ENCODE results near the gene SERPINB8.

Gene SERPINB8

GRCh38 chr18:63986885-63987284 is 17.0 kb downstream of the SERPINB8 start:
- H3K36me3 ChIP-seq (ENCODE audit: control insufficient read depth, insufficient read depth, low read length, severe bottlenecking), result peaks cover 61% of the 10 kb centered on the region
- no peak for DNase-seq (ENCODE audit: low read depth)

GRCh38 chr18:63987743-63988142 is 17.9 kb downstream of the SERPINB8 start:
- Histone ChIP-seq H3K4me1 (ENCODE audit: control insufficient read depth, insufficient read depth, low read length) (peaks cover 14% of the 10 kb centered on the region), H3K27me3 (replicated peaks; ENCODE audit: control insufficient read depth, insufficient read depth, low read length) (no peaks in the 10 kb centered on the region), H3K4me3 (ENCODE audit: low read length) (no peak overlapping the region), H3K36me3 (ENCODE audit: control insufficient read depth, insufficient read depth, low read length, severe bottlenecking) (peaks cover 53% of the 10 kb centered on the region), H3K9ac (ENCODE audit: low read length) (no peak overlapping the region), H3K9me3 (ENCODE audit: control insufficient read depth, low read length) (no peaks in the 10 kb centered on the region)
- DNase-seq (ENCODE audit: low read depth), result no peak

More at GRCh38 chr18:63986885-63987284, 17.0 kb downstream of the SERPINB8 start:
- Histone ChIP-seq H3K27me3 (replicated peaks; ENCODE audit: control insufficient read depth, insufficient read depth, low read length) (no peaks in the 10 kb centered on the region), H3K4me3 (ENCODE audit: low read length) (no peak overlapping the region), H3K9ac (ENCODE audit: low read length) (no peak overlapping the region), H3K9me3 (ENCODE audit: control insufficient read depth, low read length) (no peaks in the 10 kb centered on the region), H3K4me1 (ENCODE audit: control insufficient read depth, insufficient read depth, low read length) (peaks cover 9% of the 10 kb centered on the region)

DNA sequence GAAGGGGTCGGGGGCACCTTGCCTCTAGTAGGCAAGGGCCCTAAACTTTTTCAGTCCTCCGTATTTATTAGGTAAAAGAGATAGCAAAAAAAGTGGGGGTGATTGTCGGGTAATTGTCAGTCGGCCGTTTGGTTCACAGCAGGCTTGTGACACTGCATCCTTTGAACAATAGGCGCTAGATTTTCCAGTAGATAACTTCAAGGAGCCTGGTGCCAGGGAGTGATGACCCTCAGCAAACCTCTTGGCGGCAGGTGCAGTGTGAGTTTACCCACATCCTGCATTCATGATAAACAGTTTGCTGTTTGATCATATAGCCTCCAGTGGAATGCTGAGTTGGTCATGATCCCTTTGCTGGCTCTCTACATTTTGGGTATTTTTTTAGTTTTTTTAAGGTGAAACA is 22.9 kb downstream of the SERPINB8 start:
- DNase-seq (ENCODE audit: low read depth), result no peak

DNA sequence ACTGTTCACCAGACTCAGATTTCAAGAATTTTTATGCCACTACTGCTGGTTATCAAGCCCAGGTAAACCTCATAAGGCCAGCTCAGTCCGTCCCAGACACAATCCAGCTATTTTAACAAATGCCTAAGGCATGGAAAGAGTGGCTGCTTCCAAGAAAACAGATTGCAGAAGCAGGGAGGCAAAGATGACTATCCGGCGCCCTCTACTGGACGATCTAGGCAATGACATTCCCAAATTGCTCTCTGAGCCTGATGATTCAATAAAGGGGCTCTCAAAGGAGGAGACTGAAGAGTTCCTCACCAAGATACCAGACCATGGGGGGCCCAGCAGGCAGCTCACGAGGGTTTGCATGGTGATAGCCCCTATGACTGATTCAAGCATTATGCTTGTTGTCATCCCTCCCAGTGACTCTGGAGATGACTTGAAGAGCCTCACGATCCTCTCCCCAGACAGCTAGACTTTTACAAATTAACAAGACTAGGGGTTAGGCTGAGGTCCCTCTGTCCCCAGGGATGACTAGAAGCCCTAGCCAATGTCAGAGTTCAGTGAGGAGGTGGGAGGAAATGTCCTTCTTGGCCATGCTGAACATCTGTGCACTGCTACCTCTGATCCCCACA is 25.0 kb downstream of the SERPINB8 start:
- Histone ChIP-seq H3K9me3 (ENCODE audit: control insufficient read depth, low read length) (no peaks in the 10 kb centered on the region), H3K9ac (ENCODE audit: low read length) (no peak overlapping the region), H3K36me3 (ENCODE audit: control insufficient read depth, insufficient read depth, low read length, severe bottlenecking) (no peaks in the 10 kb centered on the region), H3K4me1 (ENCODE audit: control insufficient read depth, insufficient read depth, low read length) (peaks cover 14% of the 10 kb centered on the region), H3K4me3 (ENCODE audit: low read length) (no peak overlapping the region), H3K27me3 (replicated peaks; ENCODE audit: control insufficient read depth, insufficient read depth, low read length) (no peaks in the 10 kb centered on the region)
- DNase-seq (ENCODE audit: low read depth), result peak; percentile 86

More for the DNA sequence above, 22.9 kb downstream of the SERPINB8 start:
- Histone ChIP-seq H3K9me3 (ENCODE audit: control insufficient read depth, low read length) (no peaks in the 10 kb centered on the region), H3K4me3 (ENCODE audit: low read length) (no peak overlapping the region), H3K9ac (ENCODE audit: low read length) (no peak overlapping the region), H3K27me3 (replicated peaks; ENCODE audit: control insufficient read depth, insufficient read depth, low read length) (no peaks in the 10 kb centered on the region), H3K4me1 (ENCODE audit: control insufficient read depth, insufficient read depth, low read length) (peaks cover 14% of the 10 kb centered on the region), H3K36me3 (ENCODE audit: control insufficient read depth, insufficient read depth, low read length, severe bottlenecking) (peaks cover 10% of the 10 kb centered on the region)

GRCh38 chr18:63997041-63997440 is 27.2 kb downstream of the SERPINB8 start:
- no peaks in the 10 kb centered on the region for H3K27me3 ChIP-seq (replicated peaks; ENCODE audit: control insufficient read depth, insufficient read depth, low read length)
- H3K36me3 ChIP-seq (ENCODE audit: control insufficient read depth, insufficient read depth, low read length, severe bottlenecking), result no peaks in the 10 kb centered on the region
- no peaks in the 10 kb centered on the region for H3K9me3 ChIP-seq (ENCODE audit: control insufficient read depth, low read length)
- no peak for DNase-seq (ENCODE audit: low read depth)
- peaks cover 7% of the 10 kb centered on the region for H3K4me1 ChIP-seq (ENCODE audit: control insufficient read depth, insufficient read depth, low read length)
- no peak overlapping the region for H3K9ac ChIP-seq (ENCODE audit: low read length)
- no peak overlapping the region for H3K4me3 ChIP-seq (ENCODE audit: low read length)

DNA sequence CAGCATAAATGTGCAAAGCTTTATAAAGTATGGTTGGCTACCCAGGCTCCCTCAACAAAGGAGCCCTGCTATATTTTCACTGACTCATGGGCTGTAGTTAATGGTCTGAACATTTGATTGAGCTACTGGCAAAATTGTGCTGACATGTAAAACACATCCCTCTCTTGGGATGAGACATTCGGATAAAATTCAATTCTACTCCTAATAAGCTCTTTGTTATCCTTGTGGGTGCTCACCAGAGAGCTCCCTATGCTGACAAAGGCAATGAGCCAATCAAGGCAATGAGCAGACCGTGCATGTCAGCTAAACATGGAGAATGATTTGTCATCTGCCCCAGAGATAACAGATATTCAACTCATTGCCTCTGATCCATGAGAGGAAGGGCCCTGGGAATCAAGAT is 27.7 kb downstream of the SERPINB8 start:
- Histone ChIP-seq H3K9me3 (ENCODE audit: control insufficient read depth, low read length) (no peaks in the 10 kb centered on the region), H3K27me3 (replicated peaks; ENCODE audit: control insufficient read depth, insufficient read depth, low read length) (no peaks in the 10 kb centered on the region), H3K4me3 (ENCODE audit: low read length) (no peak overlapping the region), H3K36me3 (ENCODE audit: control insufficient read depth, insufficient read depth, low read length, severe bottlenecking) (no peaks in the 10 kb centered on the region), H3K4me1 (ENCODE audit: control insufficient read depth, insufficient read depth, low read length) (peaks cover 3% of the 10 kb centered on the region), H3K9ac (ENCODE audit: low read length) (no peak overlapping the region)
- no peak for DNase-seq (ENCODE audit: low read depth)

- no peak for DNase-seq (ENCODE audit: low read depth)
- Histone ChIP-seq H3K4me1 (ENCODE audit: control insufficient read depth, insufficient read depth, low read length) (no peaks in the 10 kb centered on the region), H3K9ac (ENCODE audit: low read length) (no peak overlapping the region), H3K36me3 (ENCODE audit: control insufficient read depth, insufficient read depth, low read length, severe bottlenecking) (no peaks in the 10 kb centered on the region), H3K9me3 (ENCODE audit: control insufficient read depth, low read length) (no peaks in the 10 kb centered on the region), H3K4me3 (ENCODE audit: low read length) (no peak overlapping the region), H3K27me3 (replicated peaks; ENCODE audit: control insufficient read depth, insufficient read depth, low read length) (no peaks in the 10 kb centered on the region)
Measured at GRCh38 chr18:63999871-64000270, 30.0 kb downstream of the SERPINB8 start.

GRCh38 chr18:64002581-64002980 is 32.7 kb downstream of the SERPINB8 start:
- no peak for DNase-seq (ENCODE audit: low read depth)
- no peaks in the 10 kb centered on the region for H3K4me1 ChIP-seq (ENCODE audit: control insufficient read depth, insufficient read depth, low read length)
- no peak overlapping the region for H3K9ac ChIP-seq (ENCODE audit: low read length)
- H3K27me3 ChIP-seq (replicated peaks; ENCODE audit: control insufficient read depth, insufficient read depth, low read length), result no peaks in the 10 kb centered on the region
- no peak overlapping the region for H3K4me3 ChIP-seq (ENCODE audit: low read length)
- peaks cover 6% of the 10 kb centered on the region for H3K9me3 ChIP-seq (ENCODE audit: control insufficient read depth, low read length)
- no peaks in the 10 kb centered on the region for H3K36me3 ChIP-seq (ENCODE audit: control insufficient read depth, insufficient read depth, low read length, severe bottlenecking)

- Histone ChIP-seq H3K27me3 (replicated peaks; ENCODE audit: control insufficient read depth, insufficient read depth, low read length) (no peaks in the 10 kb centered on the region), H3K36me3 (ENCODE audit: control insufficient read depth, insufficient read depth, low read length, severe bottlenecking) (no peaks in the 10 kb centered on the region), H3K9ac (ENCODE audit: low read length) (no peak overlapping the region), H3K4me1 (ENCODE audit: control insufficient read depth, insufficient read depth, low read length) (no peaks in the 10 kb centered on the region), H3K9me3 (ENCODE audit: control insufficient read depth, low read length) (peaks cover 6% of the 10 kb centered on the region), H3K4me3 (ENCODE audit: low read length) (no peak overlapping the region)
- no peak for DNase-seq (ENCODE audit: low read depth)
Measured at GRCh38 chr18:64009305-64009704, 39.4 kb downstream of the SERPINB8 start.

DNA sequence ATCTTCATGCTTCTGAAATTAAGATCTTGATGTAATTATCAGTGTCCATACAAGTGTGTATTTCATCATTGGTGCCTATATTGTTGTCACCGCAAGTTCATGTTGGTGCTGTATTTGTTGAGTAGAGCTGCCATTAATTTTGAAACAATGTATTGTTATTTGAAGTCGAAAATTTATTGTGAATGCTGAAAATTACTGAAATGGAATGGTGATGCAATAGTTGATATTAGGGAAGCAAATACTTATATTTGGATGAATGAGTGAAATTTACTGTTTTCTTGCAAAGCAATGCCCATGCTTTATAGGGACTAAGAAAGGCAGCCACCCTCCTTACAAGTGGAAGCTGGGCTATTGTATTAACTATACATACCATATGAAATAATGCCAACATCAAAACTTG is 41.6 kb downstream of the SERPINB8 start:
- H3K36me3 ChIP-seq (ENCODE audit: control insufficient read depth, insufficient read depth, low read length, severe bottlenecking), result no peaks in the 10 kb centered on the region
- no peaks in the 10 kb centered on the region for H3K4me1 ChIP-seq (ENCODE audit: control insufficient read depth, insufficient read depth, low read length)
- no peaks in the 10 kb centered on the region for H3K27me3 ChIP-seq (replicated peaks; ENCODE audit: control insufficient read depth, insufficient read depth, low read length)
- no peak for DNase-seq (ENCODE audit: low read depth)
- no peak overlapping the region for H3K4me3 ChIP-seq (ENCODE audit: low read length)
- H3K9me3 ChIP-seq (ENCODE audit: control insufficient read depth, low read length), result peaks cover under 1% of the 10 kb centered on the region
- H3K9ac ChIP-seq (ENCODE audit: low read length), result no peak overlapping the region

DNA sequence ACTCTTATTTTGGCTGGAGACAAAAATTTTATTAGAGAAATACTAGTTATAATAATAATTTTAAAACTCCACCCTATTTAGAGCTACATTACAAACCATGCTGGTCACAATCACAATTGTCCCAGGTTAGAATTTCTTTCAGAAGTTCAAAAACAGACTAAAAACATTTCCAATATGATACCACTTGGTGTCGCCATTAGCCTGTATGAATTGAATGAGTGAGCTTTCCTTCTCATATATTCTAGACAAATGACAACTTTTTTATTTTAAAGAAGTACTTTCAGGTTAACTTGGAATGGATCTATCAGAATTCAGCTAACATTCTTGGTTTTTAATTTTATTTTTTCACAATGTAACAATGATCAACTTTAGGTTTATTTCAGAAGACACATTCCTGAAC is 48.0 kb downstream of the SERPINB8 start:
- Histone ChIP-seq H3K4me3 (ENCODE audit: low read length) (no peak overlapping the region), H3K4me1 (ENCODE audit: control insufficient read depth, insufficient read depth, low read length) (peaks cover 10% of the 10 kb centered on the region), H3K36me3 (ENCODE audit: control insufficient read depth, insufficient read depth, low read length, severe bottlenecking) (no peaks in the 10 kb centered on the region), H3K27me3 (replicated peaks; ENCODE audit: control insufficient read depth, insufficient read depth, low read length) (no peaks in the 10 kb centered on the region), H3K9ac (ENCODE audit: low read length) (no peak overlapping the region), H3K9me3 (ENCODE audit: control insufficient read depth, low read length) (no peaks in the 10 kb centered on the region)
- peak; percentile 56 for DNase-seq (ENCODE audit: low read depth)

Data from adipocyte (in vitro differentiated cells).